Neural progenitor cell (in vitro differentiated cells): ENCODE measurements around the gene LYAR. TPM values are rescaled to one million over a fixed set of nuclear protein-coding genes. Genes with fewer than 3 reads are reported as not detected.
"Not testable (repeated sequence)": the region's sequence is repeated elsewhere in the genome, so short reads cannot be mapped to it uniquely, and the experiment has no call there.

Experiments used
- DNase-seq: peaks from one replicate; pipeline ENCODE4 v3.0.0-alpha.2; 2016; ENCODE audit warnings: low spot score
- H2AFZ ChIP-seq: fragments of 200-600 bp; sonication (generic); replicated peaks from 2 replicates; pipeline ENCODE4 v1.6.1; 2016; ENCODE audit warnings: antibody characterized with exemption
- H3F3A ChIP-seq: fragments of 200-600 bp; sonication (generic); 2 replicates; pipeline ENCODE4 v1.6.1; 2016; ENCODE audit warnings: antibody characterized with exemption, low read depth
- H3K27ac ChIP-seq: fragments of 200-600 bp; sonication (generic); 2 replicates; pipeline ENCODE4 v1.5.1; 2016; ENCODE audit warnings: mild to moderate bottlenecking
- H3K27me3 ChIP-seq: fragments of 200-600 bp; sonication (generic); 2 replicates; pipeline ENCODE4 v1.6.1; 2016; ENCODE audit warnings: mild to moderate bottlenecking, moderate library complexity
- H3K36me3 ChIP-seq: fragments of 200-600 bp; sonication (generic); 2 replicates; pipeline ENCODE4 v1.5.1; 2016
- H3K4me1 ChIP-seq: fragments of 200-600 bp; sonication (generic); 2 replicates; pipeline ENCODE4 v1.6.1; 2016; ENCODE audit warnings: mixed run types
- H3K4me2 ChIP-seq: fragments of 200-600 bp; sonication (generic); 2 replicates; pipeline ENCODE4 v1.6.1; 2016
- H3K4me3 ChIP-seq: fragments of 200-600 bp; sonication (generic); 2 replicates; pipeline ENCODE4 v1.5.1; 2016
- H3K79me2 ChIP-seq: fragments of 200-600 bp; sonication (generic); 2 replicates; pipeline ENCODE4 v1.6.1; 2016; ENCODE audit warnings: low read depth
- H3K9ac ChIP-seq: fragments of 200-600 bp; sonication (generic); 2 replicates; pipeline ENCODE4 v1.6.1; 2016
- H3K9me3 ChIP-seq: fragments of 200-600 bp; sonication (generic); 2 replicates; pipeline ENCODE4 v1.5.1; 2016; ENCODE audit warnings: low read depth
- H4K20me1 ChIP-seq: fragments of 200-600 bp; sonication (generic); 2 replicates; pipeline ENCODE4 v1.6.1; 2016; ENCODE audit warnings: low read depth
- H3K27ac Mint-ChIP-seq: 3 replicates; pipeline ENCODE4 v1.8.0; 2021; ENCODE audit warnings: mixed read lengths
- H3K27me3 Mint-ChIP-seq: 2 replicates; pipeline ENCODE4 v1.8.0; 2022; ENCODE audit warnings: low read depth, mild to moderate bottlenecking, inconsistent platforms, moderate library complexity, mixed read lengths; ENCODE audit not compliant: insufficient read depth
- H3K36me3 Mint-ChIP-seq: 3 replicates; pipeline ENCODE4 v1.8.0; 2021; ENCODE audit warnings: mixed read lengths
- H3K4me1 Mint-ChIP-seq: 3 replicates; pipeline ENCODE4 v1.8.0; 2021; ENCODE audit warnings: mixed read lengths
- H3K4me3 Mint-ChIP-seq: 3 replicates; pipeline ENCODE4 v1.8.0; 2021; ENCODE audit warnings: mild to moderate bottlenecking, moderate library complexity, mixed read lengths
- H3K9me3 Mint-ChIP-seq: 3 replicates; pipeline ENCODE4 v1.8.0; 2020; ENCODE audit warnings: mixed read lengths
- CTCF ChIP-seq: fragments of 200-600 bp; sonication (generic); IDR thresholded peaks from 2 replicates; pipeline ENCODE4 v1.5.1; 2017; ENCODE audit warnings: antibody characterized with exemption, mild to moderate bottlenecking
- EZH2 ChIP-seq: fragments of 200-600 bp; sonication (generic); IDR thresholded peaks from 2 replicates; pipeline ENCODE4 v1.6.1; 2017; ENCODE audit warnings: antibody characterized with exemption, mild to moderate bottlenecking, moderate library complexity
- EZH2phosphoT487 ChIP-seq: fragments of 200-600 bp; sonication (generic); IDR thresholded peaks from 2 replicates; pipeline ENCODE4 v1.6.1; 2017; ENCODE audit warnings: antibody characterized with exemption
- total RNA-seq: library from RNA; depleted of rRNA; stranded (reverse); fragments of >200 nt; gene quantifications from 2 replicates; pipeline ENCODE4 v1.2.3, GENCODE V29; 2015; ENCODE audit warnings: low replicate concordance

Gene LYAR
- total RNA-seq, 1 donor from 2014 or later: 49.0 TPM

DNA sequence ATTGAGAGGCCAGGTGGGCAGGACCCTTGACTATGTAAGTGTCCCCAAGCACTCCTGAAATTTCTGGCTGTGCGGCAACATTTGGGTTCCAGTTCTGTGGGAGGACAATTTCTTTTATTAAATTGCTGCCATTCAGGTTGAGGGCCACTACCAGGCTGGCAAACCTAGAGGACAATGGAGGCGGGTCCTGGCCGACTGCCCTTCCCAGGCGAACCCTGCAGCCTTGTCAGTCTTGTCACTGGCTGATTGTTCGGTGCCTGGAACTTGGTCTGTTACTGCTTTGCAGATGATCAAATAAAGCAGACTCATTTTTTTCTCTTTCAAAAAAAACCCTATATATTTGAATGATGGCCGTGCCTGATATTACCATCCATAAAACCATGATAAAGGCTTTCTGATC, 35.3 kb downstream of the LYAR start:
- peaks cover 10% of the 10 kb centered on the region for H3K27me3 ChIP-seq
- H3K36me3 ChIP-seq: no peaks in the 10 kb centered on the region
- no peak overlapping the region for H3K4me3 ChIP-seq
- no peaks in the 10 kb centered on the region for H4K20me1 ChIP-seq
- H3K27me3 Mint-ChIP-seq: peaks cover 9% of the 10 kb centered on the region
- no peak overlapping the region for H3K4me3 Mint-ChIP-seq
- TF ChIP-seq EZH2phosphoT487 (no peak), CTCF (no peak), EZH2 (no peak)
- no peaks in the 10 kb centered on the region for H3K36me3 Mint-ChIP-seq
- no peaks in the 10 kb centered on the region for H3K9me3 Mint-ChIP-seq
- H2AFZ ChIP-seq: no peak overlapping the region
- no peak overlapping the region for H3K27ac ChIP-seq
- no peaks in the 10 kb centered on the region for H3K9me3 ChIP-seq
- H3F3A ChIP-seq: peaks cover 7% of the 10 kb centered on the region
- DNase-seq: no peak
- H3K4me1 ChIP-seq: no peaks in the 10 kb centered on the region
- H3K4me2 ChIP-seq: no peak overlapping the region
- H3K9ac ChIP-seq: no peak overlapping the region
- H3K27ac Mint-ChIP-seq: no peak overlapping the region
- H3K4me1 Mint-ChIP-seq: peaks cover 7% of the 10 kb centered on the region
- no peaks in the 10 kb centered on the region for H3K79me2 ChIP-seq

DNA sequence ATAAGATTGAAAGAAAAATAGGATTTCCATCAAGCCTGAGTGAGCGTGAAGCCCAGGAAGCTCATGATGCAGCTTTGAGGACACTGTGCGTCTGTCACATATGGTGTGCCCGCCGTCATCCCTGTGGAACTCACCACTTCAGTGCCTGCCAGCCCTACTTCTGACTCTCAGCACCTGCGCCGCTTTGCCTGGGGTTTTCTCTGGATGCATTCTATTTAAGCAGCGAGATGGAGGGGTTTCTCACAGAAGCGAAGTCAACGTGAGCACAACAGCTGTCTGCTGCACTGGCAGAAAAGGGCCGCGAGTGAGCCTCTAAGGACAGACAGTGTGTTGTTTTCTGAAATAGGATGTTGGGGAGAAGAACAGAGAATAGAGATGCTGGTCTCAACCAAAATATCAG, 35.8 kb downstream of the LYAR start:
- Histone ChIP-seq H3K36me3 (no peaks in the 10 kb centered on the region), H3K9ac (no peak overlapping the region), H3K4me3 (no peak overlapping the region), H3K79me2 (no peaks in the 10 kb centered on the region), H4K20me1 (no peaks in the 10 kb centered on the region), H3K9me3 (no peaks in the 10 kb centered on the region), H2AFZ (no peak overlapping the region), H3K27me3 (peaks cover 10% of the 10 kb centered on the region), H3K4me1 (peaks cover under 1% of the 10 kb centered on the region), H3F3A (peaks cover 7% of the 10 kb centered on the region), H3K4me2 (no peak overlapping the region), H3K27ac (no peak overlapping the region)
- Mint-ChIP-seq H3K9me3 (no peaks in the 10 kb centered on the region), H3K36me3 (no peaks in the 10 kb centered on the region), H3K4me3 (no peak overlapping the region), H3K27me3 (peaks cover 9% of the 10 kb centered on the region), H3K4me1 (peaks cover 4% of the 10 kb centered on the region), H3K27ac (no peak overlapping the region)
- DNase-seq: no peak
- TF ChIP-seq CTCF (no peak), EZH2 (no peak), EZH2phosphoT487 (no peak)

DNA sequence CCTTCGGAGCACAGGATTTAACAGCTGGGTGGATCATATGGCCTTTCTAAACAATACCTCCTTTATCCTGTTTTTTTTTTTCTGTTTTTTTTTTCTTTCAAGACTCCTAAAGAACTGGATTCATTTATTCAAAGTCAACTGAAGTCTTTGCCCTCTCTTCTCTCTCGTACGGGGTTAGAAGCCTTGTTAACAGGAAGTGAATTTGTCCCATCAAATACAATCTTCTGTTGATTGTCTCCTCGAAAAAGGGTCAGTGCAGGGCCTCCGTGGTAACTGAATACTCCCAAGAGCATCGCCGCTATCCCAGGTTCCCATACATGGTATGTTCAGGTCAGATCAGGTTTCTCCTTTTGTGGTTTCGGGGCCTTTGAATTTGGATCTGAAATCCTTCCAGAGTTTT, 40.1 kb downstream of the LYAR start:
- no peak overlapping the region for H3K27ac Mint-ChIP-seq
- no peak for DNase-seq

GRCh38 chr4:4249342-4249741, 40.6 kb downstream of the LYAR start:
- not testable (repeated sequence) for H3K27ac Mint-ChIP-seq
- H3K4me3 ChIP-seq: peak overlapping the region; percentile 92

More for the DNA sequence above, 40.1 kb downstream of the LYAR start:
- peaks cover 10% of the 10 kb centered on the region for H3K27me3 ChIP-seq
- Mint-ChIP-seq H3K27me3 (no peaks in the 10 kb centered on the region), H3K4me1 (peaks cover 15% of the 10 kb centered on the region), H3K4me3 (peak overlapping the region; percentile 71), H3K36me3 (peaks cover 6% of the 10 kb centered on the region), H3K9me3 (no peaks in the 10 kb centered on the region)
- H3K36me3 ChIP-seq: peaks cover 8% of the 10 kb centered on the region
- no peaks in the 10 kb centered on the region for H3K9me3 ChIP-seq
- peaks cover 20% of the 10 kb centered on the region for H3K79me2 ChIP-seq
- peaks cover 10% of the 10 kb centered on the region for H3K4me1 ChIP-seq
- no peaks in the 10 kb centered on the region for H4K20me1 ChIP-seq
- H3K4me3 ChIP-seq: no peak overlapping the region
- peaks cover 14% of the 10 kb centered on the region for H3F3A ChIP-seq
- H2AFZ ChIP-seq: no peak overlapping the region
- TF ChIP-seq CTCF (no peak), EZH2phosphoT487 (no peak), EZH2 (no peak)
- no peak overlapping the region for H3K27ac ChIP-seq
- no peak overlapping the region for H3K4me2 ChIP-seq
- no peak overlapping the region for H3K9ac ChIP-seq

More at GRCh38 chr4:4249342-4249741, 40.6 kb downstream of the LYAR start:
- not testable (repeated sequence) for H3K27me3 ChIP-seq, H4K20me1 ChIP-seq, H3K4me1 ChIP-seq, H3K27ac ChIP-seq, H2AFZ ChIP-seq, H3K36me3 ChIP-seq, H3K27me3 Mint-ChIP-seq, H3K9me3 Mint-ChIP-seq, H3K9me3 ChIP-seq, H3K9ac ChIP-seq, DNase-seq, H3K36me3 Mint-ChIP-seq
- Histone ChIP-seq H3K79me2 (peaks cover 20% of the 10 kb centered on the region), H3K4me2 (peak overlapping the region; percentile 98), H3F3A (peaks cover 14% of the 10 kb centered on the region)
- Mint-ChIP-seq H3K4me1 (peaks cover 15% of the 10 kb centered on the region), H3K4me3 (peak overlapping the region; percentile 92)
